DMS 273 treated with DMSO at 0.1 percent for 48 hours (cell line): ENCODE measurements around the gene RLN2.
"Not testable (repeated sequence)": the region's sequence is repeated elsewhere in the genome, so short reads cannot be mapped to it uniquely, and the experiment has no call there.

Source experiments
- DNase-seq: peaks from one replicate; lab custom pipeline; 2025; lab: John Stamatoyannopoulos, UW

Gene RLN2, protein sequence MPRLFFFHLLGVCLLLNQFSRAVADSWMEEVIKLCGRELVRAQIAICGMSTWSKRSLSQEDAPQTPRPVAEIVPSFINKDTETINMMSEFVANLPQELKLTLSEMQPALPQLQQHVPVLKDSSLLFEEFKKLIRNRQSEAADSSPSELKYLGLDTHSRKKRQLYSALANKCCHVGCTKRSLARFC

DNA sequence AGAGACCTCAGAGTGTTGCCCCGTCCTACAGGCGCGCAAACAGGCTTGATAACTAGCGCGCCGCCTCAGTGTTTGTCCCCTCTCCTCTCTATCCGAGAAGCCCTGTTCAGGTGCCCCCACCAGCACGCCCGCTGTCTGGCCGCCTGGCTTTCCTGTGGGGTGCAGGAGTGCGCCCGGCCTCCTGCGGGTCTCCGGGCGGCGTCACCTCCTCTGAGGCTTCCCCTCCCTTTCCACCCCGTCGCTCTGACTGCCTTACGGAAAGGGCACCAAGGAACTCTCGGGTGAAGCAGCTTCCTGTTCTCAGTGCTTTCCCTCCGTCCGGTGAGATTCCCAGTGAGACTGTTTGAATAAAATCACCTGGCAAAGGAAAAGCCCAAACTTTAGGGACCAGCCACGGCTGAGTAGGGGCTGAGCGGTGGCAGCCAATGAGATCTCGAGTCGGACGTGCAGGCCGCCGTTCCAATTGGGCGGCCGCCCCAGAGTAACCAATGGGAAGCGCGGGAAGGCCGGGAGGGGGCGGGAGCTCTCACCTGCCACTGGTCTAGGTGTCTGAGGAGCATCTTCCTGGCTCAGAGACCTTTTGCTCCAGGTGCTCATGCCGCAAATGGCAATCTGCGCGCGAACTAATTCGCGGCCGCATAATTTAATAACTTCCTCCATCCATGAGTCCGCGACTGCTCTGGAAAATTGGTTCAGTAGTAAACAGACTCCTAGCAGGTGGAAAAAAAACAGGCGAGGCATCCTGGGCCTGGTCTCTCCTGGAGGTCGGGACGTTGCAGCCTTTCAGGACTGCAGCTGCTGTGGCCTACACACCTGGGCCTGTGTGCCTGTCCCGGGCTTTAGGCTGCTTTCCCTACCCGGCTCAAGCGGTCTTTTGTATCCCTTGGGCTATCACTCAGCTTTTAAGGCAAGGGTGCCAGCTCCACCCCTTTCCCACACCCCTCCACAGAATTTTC lies at the start of gene RLN2:
TSS of gene RLN2 (minus strand) at position 877 of the 956 bp plus-strand sequence. CDS start at position 741, 136 bp downstream.
- not testable (repeated sequence) for DNase-seq

DNA sequence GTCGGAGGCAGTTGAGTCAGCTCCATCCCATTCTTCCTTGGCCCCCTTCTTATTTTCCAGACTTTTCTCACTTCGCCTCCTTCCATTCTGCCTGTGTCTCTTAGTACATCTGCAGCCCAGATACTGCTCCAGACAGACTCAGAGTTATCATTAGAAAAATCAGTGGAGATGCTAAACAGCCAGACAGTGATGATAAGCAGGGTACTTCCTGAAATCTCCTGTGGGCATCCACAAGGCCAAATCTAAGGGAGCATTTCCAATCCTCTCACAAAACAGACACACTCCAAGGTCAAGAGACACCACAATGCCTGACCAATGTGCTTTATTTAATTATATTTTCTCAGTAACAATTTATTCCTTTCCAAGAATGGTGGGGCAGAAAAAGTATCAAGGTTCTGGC lies 49.7 kb upstream of the RLN2 start:
- no peak for DNase-seq

DNA sequence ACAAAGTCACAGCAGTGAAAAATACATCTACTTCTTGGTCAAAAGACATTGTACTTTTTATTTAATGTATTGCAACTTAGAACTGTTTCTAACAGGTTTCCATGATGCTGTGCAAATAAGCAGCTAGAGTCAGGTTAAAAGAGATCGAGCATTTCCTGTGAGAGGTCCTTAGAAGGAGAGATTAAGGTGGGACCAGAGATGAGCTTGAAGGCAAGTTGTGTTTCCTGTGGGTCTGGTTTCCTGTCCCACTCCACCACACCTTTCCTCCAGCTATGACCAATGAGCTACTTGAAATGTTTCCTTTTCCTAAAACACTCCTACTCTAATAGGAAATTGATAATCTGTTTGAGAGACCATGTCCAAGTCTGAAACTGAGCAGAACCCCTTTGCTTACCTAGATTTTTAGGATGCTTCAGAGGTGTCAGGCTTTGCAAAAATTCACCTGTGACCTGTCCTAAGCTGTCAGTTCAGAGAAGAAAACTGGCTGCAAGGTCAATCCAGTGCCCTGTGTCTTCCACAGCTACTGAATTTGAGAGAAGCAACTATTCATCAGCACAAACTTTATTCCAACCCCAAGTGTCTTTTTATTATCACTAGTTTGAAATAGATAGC lies 48.2 kb upstream of the RLN2 start:
- DNase-seq = no peak

DNA sequence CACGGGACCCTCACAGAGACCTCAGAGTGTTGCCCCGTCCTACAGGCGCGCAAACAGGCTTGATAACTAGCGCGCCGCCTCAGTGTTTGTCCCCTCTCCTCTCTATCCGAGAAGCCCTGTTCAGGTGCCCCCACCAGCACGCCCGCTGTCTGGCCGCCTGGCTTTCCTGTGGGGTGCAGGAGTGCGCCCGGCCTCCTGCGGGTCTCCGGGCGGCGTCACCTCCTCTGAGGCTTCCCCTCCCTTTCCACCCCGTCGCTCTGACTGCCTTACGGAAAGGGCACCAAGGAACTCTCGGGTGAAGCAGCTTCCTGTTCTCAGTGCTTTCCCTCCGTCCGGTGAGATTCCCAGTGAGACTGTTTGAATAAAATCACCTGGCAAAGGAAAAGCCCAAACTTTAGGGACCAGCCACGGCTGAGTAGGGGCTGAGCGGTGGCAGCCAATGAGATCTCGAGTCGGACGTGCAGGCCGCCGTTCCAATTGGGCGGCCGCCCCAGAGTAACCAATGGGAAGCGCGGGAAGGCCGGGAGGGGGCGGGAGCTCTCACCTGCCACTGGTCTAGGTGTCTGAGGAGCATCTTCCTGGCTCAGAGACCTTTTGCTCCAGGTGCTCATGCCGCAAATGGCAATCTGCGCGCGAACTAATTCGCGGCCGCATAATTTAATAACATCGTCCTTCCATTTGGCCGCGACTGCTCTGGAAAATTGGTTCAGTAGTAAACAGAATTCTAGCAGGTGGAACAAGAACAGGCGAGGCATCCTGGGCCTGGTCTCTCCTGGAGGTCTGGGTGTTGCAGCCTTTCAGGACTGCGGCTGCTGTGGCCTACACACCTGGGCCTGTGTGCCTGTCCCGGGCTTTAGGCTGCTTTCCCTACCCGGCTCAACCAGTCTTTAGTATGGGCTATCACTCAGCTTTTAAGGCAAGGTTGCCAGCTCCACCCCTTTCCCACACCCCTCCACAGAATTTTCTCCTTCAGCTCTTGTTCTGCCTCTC lies 34.8 kb upstream of the RLN2 start, which contains the start of gene RLN1:
TSS of gene RLN1 (minus strand) at position 885 of the 990 bp plus-strand sequence. CDS start at position 755, 130 bp downstream.
- not testable (repeated sequence) for DNase-seq

DNA sequence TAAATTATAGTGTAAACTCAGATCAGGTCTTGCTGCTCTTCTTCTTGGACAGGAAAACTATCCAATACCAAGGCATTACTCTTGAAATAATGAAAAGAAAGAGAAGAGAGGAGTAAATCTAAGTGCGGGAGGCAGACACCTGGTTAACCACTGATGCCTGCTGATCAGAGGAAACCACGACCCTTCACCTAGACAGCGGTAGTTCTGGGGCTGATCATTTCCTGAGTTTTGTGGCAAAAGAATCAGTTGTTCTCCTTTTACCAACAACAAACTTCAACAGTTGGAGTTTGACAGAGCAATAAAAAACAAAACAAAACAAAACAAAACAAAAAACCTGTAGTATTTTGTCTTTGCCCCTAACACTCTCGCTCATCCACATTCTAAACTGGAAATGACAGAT lies 32.2 kb upstream of the RLN2 start:
- no peak for DNase-seq

DNA sequence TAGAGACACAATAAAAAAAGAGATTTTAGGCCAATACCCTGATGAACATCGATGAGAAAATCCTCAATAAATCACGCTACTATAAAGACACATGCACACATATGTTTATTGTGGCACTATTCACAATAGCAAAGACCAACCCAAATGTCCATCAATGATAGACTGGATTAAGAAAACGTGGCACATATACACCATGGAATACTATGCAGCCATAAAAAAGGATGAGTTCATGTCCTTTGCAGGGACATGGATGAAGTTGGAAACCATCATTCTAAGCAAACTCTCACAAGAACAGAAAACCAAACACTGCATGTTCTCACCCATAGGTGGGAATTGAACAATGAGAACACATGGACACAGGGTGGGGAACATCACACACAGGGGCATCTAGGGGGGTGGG lies 26.8 kb upstream of the RLN2 start:
- DNase-seq = not testable (repeated sequence)

DNA sequence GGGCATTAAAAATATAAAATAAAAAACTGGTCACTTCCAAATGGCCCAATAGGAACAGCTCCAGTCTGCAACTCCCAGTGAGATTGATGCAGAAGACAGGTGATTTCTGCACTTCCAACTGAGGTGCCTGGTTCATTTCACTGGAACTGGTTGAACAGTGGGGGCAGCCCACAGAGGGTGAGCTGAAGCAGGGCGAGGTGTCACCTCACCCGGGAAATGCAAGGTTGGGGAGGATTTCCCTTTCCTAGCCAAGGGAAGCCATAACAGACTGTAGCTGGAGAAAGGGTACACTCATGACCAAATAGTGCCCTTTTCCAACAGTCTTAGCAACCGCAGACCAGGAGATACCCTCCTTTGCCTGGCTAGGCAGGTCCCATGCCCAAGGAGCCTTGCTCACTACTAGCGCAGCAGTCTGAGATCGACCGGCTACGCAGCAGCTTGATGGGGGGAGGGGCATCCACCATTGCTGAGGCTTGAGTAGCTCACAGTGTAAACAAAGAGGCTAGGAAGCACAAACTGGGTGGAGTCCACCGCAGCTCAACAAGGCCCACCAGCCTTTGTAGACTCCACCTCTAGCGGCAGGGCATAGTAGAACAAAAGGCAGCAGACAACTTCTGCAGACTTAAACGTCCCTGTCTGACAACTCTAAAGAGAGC lies 22.5 kb upstream of the RLN2 start:
- no peak for DNase-seq

DNA sequence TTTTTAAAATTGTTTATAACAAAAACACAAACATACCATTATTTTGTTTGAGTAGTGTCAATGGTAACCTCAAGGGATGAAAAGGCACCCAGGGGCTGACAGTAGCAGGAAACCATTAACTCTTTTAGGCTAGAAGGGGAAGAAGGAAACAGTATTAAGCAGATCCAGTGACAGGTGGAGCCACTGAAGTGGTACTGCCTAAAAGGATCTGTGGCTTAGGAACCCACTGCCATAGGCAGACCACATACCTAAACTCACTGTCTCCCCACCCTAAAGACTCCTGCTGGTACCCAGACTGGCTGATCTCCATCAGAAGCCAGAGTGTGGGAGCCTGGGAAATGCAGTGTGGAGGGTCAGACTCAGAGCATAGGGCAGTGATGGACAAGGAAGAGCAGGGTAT lies 21.7 kb upstream of the RLN2 start:
- no peak for DNase-seq

DNA sequence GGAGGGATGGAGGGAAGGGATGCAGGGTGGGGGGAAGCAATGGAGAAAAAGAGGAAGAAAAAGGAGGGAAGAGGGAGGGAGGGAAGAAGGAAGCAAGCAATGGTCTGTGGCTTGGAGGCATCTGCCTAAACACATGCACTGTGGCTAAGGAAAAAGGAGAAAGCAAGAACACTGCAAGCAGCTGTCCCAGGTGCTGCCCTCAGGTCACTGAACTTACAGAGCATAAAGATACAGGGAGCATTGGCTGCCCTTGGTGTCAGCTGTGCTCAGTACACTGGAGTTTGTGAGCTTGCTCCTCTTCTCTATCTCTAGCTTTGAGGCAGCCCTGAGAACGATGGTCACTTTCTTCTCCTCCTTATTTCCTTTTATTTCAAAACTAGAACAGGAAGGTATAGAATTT lies 17.1 kb upstream of the RLN2 start:
- not testable (repeated sequence) for DNase-seq

DNA sequence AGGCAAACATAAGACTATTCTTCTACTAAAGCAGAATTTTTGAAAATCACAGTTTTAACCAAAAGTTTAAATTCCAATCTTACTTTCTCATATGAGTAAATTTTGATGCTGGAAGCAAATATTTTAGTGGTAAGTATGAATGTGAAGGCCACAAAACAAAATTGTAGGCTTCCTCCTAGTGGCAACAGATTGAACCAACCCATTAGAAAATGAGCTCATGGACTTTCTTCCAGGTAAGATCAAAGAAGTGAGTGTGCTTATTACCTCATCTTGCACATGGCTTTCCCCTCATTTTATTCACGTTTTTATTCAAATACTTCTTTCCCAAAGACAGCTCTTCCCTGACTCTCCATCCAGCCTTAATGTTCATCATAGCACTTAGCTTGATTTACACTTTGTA lies 16.5 kb upstream of the RLN2 start:
- no peak for DNase-seq

DNA sequence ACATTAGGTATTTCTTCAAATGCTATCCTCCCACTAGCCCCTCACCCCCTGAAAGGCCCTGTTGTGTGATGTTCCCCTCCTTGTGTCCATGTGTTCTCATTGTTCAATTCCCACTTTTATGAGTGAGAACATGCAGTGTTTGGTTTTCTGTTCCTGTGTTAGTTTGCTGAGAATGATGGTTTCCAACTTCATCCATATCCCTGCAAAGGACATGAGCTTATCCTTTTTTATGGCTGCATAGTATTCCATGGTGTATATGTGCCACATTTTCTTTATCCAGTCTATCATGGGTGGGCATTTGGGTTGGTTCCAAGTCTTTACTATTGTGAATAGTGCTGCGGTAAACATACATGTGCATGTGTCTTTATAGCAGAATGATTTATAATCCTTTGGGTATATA lies 11.9 kb upstream of the RLN2 start:
- DNase-seq = not testable (repeated sequence)

DNA sequence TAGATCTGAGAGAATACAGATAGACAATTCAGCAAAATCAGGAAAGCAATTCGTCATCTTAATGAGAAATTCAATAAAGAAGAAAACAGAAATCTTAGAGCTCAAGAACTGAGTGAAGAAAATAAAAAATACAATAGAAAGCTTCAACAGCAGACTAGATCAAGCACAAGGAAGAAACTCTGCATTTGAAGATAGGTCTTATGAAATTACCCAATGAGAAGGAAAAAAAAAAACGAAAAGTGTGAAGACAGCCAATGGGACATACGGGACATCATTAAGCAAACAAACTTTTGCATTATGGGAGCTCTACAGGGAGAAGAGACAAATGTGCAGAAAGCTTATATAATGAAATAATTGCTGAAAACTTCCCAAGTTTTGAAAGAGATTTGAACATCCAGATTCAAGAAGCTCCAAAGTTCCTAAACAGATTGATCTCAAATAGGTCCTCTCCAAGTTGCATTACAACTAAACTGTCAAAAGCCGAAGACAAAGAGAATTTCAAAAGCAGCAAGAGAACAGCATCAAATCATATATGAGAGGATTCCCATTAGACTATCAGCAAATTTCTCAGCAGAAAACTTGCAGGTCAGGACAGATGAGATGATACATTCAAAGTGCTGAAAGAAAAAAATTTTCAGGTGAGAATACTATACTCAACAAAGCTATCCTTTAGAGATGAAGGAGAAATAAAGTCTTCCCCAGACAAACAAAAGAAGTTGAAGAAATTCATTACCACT lies 10.8 kb upstream of the RLN2 start:
- DNase-seq = no peak

DNA sequence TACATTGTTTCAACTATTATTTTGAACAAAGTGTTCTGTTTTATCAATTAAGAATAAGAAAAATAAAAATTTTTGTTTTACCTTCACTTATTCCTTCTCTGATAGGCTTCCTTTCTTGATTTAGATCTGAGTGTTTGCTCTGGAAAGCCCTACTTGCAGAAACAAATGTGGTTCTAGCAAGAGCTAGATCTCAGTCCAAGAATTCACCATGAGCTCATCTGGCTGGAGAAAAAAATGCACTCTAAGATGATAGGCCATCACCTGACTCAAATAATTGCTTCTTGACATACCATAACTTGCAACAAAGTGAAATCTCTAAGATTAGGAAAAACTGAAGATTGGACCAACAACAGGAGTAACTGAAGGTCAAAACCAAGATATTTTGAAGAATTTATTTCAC lies 6.3 kb upstream of the RLN2 start:
- DNase-seq = no peak

DNA sequence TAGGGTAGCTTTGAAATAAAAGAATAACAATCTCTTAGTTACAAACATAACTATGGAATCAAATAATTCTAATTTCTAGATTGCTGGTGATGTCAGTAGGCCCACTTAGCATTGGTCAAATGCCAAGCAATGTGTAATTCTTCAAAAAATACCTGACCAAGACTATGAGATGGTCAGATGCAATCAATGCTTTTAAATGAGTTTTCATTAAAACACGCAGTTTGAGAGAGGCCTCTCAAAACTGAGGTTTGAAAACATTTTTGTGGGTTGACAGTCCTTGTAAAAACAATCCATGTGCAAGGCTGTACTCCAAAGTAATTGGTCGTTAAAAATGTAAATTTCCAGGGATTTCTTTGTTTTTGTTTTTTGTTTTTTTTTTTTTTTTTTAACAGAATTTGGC lies 1.2 kb upstream of the RLN2 start:
- no peak for DNase-seq

DNA sequence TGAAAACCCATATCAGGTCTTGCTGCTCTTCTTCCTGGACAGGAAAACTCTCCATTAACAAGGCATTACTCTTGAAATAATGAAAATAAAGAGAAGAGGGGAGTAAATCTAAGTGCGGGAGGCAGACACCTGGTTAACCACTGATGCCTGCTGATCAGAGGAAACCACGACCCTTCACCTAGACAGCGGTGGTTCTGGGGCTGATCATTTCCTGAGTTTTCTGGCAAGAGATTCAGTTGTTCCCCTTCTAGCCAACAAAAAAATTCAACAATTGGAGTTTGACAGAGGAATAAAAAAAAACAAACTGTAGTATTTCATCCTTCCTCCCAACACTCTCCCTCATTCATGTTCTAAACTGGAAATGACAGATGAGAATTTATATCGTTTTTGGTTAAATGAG lies 3.0 kb downstream of the RLN2 start:
- DNase-seq = no peak

DNA sequence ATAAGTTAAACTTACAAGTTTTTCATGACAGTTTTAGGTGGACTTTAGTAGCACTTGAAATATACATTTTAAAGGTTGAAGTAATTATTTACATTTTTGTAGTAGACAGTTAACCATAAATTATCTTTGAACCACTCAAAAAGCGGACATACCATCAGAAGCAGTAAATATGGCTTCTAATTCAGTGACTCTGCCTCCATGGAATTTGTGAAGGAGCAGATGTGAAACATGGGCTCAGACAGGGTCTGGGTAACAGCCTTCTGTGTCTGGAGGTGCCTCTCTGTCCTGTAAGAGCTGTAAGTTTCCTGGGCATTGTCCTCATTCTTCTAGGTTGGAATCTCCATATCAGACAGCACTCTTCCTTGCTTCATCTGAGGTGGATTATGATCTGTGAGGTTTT lies 12.4 kb downstream of the RLN2 start:
- no peak for DNase-seq

DNA sequence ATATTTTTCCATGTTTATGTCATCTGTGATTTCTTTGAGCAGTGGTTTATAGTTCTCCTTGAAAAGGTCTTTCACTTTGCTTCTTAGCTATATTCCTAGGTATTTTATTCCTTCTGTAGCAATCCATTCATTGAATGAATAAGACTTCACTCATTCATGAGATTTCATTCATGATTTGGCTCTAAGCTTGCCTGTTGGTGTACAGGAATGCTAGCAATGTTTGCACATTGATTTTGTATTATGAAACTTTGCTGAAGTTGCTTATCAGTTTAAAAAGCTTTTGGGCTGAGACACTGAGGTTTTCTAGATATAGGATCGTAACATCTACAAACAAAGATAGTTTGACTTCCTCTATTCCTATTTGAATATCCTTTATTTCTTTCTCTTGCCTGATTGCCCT lies 15.9 kb downstream of the RLN2 start:
- DNase-seq = no peak

DNA sequence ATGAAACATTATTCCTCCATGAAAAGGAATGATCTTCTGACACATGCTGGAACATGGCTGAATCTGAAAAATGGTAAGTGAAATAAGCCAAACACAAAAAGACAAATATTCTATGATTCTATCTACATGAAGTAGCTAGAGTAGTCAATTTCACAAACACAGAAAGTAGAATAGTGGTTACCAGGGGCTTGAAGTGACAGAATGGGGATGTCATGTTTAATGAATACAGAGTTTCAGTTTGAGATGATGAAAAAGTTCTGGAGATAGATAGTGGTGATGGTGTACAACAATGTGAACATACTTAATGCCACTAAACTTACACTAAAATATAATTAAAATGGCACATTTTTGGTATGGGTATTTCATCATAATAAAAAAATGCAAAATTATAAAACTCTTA lies 18.3 kb downstream of the RLN2 start:
- no peak for DNase-seq

DNA sequence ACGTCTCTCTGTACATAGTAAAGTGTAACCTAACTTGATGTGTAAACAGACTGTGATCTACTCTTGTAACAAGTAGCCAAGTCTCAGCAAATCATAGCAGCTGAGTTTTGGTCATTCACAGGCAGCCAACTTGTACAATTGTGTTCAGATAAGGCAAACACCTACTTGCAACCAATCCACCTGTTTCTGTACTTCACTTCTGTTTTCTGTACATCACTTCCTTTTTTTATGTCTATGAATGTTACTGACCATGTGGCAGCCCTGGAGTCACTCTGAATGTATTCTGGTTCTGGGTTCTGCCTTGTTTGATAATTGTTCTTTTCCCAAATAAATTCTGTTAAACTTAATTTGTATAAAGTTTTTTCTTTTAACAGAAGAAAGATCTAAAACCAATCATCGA lies 26.0 kb downstream of the RLN2 start:
- no peak for DNase-seq

DNA sequence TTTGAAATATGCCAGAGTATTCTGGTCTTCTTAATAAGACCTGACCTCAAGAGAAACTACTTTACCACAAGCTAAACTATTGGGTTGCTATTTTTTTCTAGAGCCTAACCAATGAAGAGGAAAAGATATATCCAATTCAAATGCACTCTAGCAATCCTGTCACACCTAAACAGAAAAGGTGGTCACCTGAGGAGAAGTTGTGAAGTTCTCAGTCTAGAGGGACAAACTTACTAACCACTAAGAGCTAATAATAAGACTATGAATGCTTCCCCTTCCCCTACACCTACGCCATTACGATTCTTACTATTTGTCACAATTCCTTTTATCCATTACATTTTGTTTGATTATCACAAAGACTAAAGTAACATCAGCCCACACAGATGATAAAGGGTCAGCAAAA lies 29.7 kb downstream of the RLN2 start:
- no peak for DNase-seq
